HS-27A (cell line): ENCODE measurements around the gene ALLC.
"Not testable (repeated sequence)": the region's sequence is repeated elsewhere in the genome, so short reads cannot be mapped to it uniquely, and the experiment has no call there.

Experiments
- DNase-seq: peaks from one replicate; pipeline ENCODE4 v3.0.0-alpha.2; 2012; ENCODE audit warnings: low read depth, missing footprints

ALLC gene

GRCh38 chr2:3655871-3656761 lies 1.9 kb upstream of the ALLC start:
- DNase-seq, result no peak

DNA sequence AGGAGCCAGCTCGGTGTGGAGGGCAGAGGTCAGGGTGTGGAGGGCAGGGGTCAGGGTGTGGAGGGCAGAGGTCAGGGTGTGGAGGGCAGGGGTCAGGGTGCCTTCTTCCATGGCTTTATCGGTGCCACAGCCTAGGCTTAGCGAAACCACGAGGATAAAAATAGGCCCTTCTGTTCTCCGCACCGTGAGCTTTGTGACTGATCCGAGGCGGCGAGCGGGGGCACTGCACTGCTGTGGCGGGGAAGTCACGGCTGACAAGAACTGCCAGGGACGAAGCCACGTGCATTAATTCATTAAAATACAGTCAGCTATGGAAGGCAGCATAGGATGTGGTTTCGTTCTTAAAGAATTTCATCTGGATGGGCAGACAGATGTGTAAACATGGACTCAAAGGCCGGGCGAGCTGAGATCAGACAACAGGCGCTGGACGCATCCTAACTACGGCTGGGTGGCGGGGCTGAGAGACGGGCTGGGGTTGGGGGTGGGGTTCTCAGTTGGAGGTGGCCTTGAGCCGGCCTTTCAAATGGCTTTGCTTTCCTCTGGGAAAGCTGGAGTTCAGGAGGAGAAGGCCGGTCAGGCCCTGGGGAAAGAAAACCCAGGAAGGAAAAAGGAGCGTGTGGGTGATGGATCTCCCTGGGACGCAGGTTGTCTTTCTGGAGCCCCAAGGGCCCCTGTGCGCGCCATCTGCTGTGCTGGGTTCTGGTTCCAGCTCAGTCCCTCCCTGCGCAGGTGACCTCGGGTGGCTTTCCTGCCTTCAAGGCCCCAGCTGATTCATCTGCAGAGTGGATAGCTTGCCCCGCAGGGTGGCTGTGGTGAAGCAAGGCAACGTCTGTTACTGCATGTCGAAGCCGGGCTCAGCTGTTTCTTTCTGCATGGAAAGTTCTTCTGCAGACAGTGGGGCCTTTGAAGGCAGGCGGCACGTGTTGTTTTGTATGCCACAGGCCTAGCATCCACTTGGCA lies 958 bp upstream of the ALLC start:
- DNase-seq, result no peak

DNA sequence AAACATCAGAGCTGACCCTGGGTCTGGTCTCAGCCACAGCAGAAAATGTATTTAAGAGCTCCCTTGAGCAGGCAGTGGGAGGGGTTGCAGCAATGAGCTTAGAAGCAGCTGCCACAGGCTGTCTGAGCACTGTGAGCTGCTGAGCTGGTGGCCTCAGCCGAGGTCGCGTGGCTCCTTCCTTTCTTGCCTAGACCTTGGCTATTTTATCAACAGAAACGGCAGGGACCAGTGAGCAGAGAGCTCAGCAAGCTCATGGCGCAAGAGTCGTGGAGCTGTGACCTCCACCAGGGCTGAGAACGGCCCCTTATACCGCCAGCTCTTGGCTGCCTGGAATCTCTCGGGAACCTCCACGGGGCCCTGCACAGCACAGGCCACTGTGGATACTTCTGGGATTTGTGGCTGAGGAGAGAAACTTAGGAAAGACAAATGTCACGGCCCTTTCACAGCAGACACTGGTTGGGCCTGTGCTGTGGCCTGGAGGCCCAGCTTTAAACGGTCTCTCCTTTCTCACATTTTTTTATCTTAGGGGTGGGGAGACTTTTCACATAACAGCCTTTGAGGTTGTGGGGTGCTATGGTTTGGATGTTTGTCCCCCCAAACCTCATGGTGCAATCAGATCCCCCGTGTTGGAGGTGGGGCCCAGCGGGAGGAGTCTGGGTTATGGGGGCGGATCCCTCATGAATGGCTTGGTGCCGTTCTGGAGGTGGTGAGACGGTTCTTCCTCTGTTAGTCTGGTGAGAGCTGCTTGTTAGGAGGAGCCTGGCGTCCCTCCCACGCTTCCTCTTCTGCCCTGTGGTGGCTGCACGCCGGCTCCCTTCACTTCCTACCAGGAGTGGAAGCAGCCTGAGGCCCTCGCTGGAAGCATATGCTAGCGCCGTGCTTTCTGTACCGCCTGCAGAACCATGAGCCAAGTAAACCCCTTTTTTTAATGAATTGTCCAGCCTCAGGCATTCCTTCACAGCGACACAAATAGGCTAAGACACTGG lies 1.7 kb downstream of the ALLC start:
- no peak for DNase-seq

- DNase-seq, result not testable (repeated sequence)
Measured at GRCh38 chr2:3660640-3661039, 2.6 kb downstream of the ALLC start.

DNA sequence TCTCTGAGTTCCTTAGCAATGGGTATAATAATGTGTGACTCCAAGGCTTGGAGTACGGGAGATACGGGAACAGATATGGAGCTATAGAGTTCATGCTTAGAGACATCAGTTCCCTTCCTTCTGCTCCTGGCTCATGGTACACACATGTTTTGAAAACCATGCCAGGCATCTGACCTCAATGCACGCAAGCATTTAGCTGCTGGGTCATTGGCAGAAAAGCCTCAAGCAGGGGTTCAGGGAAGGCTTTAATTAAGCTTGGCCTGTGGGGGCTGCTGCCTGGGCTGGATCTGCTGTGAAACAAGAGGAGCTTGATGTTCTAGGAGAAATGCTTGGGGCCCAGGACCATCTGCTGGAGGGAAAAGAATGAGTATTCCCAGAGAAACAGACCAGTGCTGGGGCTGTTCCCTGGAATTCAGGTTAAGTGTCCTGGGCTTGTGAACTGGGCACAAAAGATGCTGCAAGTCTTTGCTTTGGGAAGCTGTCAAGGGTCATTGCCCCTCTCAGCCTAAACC lies 3.2 kb downstream of the ALLC start:
- DNase-seq, result no peak

DNA sequence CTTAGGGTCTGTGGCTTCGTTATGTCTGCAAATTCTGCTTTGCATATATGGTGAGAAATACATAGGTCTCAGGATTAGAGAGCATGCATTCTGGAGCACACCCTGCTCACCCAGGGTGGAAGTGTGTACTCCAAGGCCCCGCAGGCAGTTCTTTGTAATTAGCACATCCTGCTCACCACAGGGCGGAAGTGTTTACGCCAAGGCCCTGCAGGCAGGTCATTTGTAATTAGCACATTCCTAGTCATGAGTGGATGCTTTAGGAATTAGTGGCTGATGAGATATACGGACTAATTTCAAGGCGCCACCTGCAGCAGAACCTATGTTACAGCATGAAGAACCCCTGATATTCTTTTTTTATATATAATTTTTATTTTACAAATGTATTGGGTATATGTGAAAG lies 4.2 kb downstream of the ALLC start:
- DNase-seq, result no peak

GRCh38 chr2:3664118-3664517 lies 6.1 kb downstream of the ALLC start:
- DNase-seq, result no peak

DNA sequence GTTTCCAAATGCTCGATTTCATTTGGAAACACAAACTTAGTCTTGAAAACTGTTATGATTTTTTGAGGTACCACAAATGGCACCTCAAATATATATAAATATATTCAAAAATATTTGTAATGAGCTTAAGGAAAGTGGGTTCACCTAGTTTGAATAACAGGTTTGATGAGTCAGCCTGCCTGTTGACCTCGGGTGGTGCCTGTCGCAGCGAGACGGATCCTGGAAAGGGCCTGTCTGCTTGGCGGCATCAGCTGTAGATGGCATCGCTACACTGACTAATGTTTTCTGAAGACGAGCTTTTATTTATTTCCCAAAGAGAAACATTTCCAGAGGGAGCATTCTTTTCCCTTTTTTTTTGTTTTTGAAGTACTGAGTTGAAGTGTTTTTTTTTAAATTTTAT lies 6.9 kb downstream of the ALLC start:
- DNase-seq, result no peak

- DNase-seq, result no peak
Measured at GRCh38 chr2:3665886-3666612, 8.0 kb downstream of the ALLC start.

GRCh38 chr2:3666613-3666975 lies 8.6 kb downstream of the ALLC start:
- DNase-seq, result no peak

GRCh38 chr2:3667151-3667631 lies 9.2 kb downstream of the ALLC start:
- no peak for DNase-seq

GRCh38 chr2:3669656-3670055 lies 11.7 kb downstream of the ALLC start:
- DNase-seq, result no peak

DNA sequence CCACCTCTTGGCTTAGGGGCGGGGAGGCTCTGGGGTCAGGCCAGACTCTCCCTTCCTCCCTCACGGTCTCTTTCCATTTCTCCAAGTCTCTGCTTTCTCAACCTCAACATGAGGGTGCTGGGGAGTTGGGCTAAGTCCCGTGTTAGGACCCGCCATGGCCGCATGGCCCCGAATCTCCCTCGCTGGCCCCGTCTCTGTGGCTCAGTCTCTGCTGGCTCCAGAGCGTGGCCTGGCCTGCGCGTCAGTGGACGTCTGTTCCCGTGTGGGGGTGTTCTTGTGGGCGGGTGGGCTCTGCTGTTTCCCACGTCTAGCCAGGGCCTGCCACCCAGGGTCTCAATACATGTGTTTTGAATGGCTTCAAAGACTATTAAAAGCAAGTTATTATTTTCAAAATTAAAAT lies 12.4 kb downstream of the ALLC start:
- no peak for DNase-seq

GRCh38 chr2:3670941-3671340 lies 12.9 kb downstream of the ALLC start:
- DNase-seq, result no peak

DNA sequence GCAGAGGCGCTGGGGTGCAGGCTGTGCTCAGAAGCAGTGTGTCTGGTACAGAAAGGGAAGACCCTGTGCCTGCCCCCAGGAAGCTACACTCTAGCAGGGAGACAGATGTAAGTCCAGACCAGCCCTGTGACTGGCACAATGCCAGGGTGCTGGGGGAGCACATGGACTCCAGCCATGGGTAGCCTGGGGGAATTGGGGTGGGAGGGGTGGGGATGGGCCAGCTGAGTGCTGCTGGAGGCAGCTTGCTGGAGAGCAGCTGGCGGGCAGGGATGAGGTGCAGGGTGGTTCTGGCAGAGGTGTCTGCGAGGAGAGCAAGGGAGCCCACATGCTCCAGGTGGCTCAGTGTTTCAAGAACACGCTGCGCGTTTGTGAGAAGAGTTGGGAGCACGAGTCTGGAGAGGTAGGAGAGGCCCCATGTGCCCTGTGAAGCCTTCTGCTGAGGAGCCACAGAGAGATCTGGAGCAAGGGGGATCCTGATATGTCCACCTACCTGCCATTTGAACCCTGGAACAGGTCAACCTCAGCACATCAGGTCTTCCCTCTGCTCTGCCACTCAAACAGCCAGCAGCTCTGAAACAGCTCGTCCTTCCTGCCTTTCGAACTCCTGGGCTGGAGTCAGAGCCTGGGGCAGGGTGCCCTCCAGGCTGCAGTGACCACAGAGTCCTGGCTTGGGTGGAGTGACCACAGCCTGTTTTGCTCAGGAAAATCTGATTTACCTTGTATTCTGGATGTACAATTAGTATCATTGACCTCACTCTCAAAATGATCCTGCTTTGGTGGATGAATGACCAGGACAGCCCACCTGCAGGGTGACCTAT lies 15.1 kb downstream of the ALLC start:
- DNase-seq, result no peak

DNA sequence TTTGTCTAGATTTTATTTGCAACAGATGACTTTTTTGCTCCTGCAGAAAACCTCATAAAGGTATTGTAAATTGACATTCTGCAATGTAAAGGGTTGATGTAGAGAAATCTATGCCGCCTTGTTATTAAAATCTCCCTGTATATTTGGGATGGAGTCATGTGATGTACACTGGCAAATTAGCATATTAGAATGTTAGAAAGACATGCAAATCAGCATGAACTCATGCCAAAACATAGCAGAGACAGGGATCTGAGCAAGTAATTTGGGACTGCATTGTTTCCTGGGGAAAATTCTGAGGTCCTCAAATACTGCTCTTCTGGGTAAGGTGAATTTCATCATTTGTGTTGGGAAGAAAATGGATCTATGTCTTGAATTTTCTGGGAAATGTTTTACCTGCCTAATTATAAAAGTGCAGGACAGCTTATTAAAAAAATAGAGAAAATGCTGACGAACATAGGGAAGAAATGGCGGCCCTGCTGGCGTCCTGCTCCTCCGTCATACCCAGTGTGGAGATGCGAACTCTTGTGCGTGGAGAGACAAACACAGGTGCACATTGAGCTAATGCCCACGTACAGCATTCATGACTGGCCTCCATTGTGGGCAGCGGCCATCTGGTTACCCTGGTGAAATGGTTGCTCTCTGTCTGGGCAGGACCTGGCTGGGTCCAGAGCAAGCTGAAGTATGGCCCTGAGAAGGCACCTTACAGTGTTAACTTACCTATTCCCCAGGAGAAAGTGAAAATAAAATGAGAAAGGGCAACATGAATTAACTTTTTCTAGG lies 16.3 kb downstream of the ALLC start:
- DNase-seq, result no peak

GRCh38 chr2:3675687-3676086 lies 17.7 kb downstream of the ALLC start:
- no peak for DNase-seq

DNA sequence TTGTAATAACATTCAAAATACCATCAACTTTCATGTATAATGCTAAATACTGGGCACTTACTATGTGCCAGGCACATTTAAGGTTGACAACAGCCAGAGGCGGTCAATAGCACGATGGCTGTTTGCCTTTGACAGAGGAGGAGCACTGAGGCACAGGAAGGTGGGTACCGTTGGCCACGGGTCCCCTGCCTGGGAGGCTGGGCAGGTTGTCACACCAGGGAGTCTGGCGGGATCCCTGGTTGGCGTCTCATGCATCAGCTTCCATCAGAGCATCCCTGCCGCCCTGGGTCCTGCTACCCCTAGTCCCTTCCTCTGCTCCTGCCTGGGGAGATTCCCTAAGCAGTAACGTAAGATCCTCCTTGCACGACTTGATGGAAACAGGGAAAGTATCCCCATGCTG lies 19.4 kb downstream of the ALLC start:
- DNase-seq, result no peak

GRCh38 chr2:3678212-3678611 lies 20.2 kb downstream of the ALLC start:
- DNase-seq, result no peak
